GM12864 (cell line): ENCODE data around the gene COL9A2.

Experiments
- DNase-seq: peaks from one replicate; pipeline ENCODE4 v3.0.0-alpha.2; 2011; ENCODE audit warnings: low read depth
- H3K4me3 ChIP-seq: 2 replicates; pipeline ENCODE4 v1.5.1; 2011; ENCODE audit warnings: mild to moderate bottlenecking, low read depth, low read length, control low read depth
- CTCF ChIP-seq: IDR thresholded peaks from 2 replicates; pipeline ENCODE4 v1.5.1; 2011; ENCODE audit warnings: low read depth, mild to moderate bottlenecking, moderate library complexity, low read length, control low read depth, inconsistent platforms; ENCODE audit errors: missing control alignments

The COL9A2 gene

GRCh38 chr1:40308036-40308727 is 8.9 kb downstream of the COL9A2 start:
- no peak for TF ChIP-seq CTCF
- no peak for DNase-seq
- no peak overlapping the region for H3K4me3 ChIP-seq

- TF ChIP-seq CTCF = no peak
- DNase-seq = no peak
- no peak overlapping the region for H3K4me3 ChIP-seq
Measured at GRCh38 chr1:40307186-40307585, 9.9 kb downstream of the COL9A2 start.

GRCh38 chr1:40306296-40306695 is 10.8 kb downstream of the COL9A2 start:
- no peak overlapping the region for H3K4me3 ChIP-seq
- TF ChIP-seq CTCF = no peak
- DNase-seq = no peak

DNA sequence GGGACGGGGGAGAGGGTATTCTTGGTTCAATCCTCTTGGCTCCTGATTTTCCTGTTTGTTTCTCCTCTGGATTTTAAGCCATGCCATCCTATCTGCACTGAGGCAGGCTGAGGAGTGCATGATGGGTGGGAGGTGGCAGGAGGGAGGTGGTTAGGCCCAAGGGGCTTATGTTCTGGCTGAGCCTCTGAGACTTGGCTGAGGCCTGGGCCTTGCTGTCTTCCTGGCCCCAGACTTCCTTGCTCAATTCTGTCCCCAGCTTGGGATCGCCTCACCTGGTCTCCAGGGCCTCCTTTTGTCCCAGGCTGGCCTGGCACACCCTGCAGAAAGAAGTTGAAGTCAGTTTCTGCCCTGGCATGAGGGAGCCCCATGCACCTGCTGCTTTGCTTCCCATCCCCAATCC is 11.2 kb downstream of the COL9A2 start:
- TF ChIP-seq CTCF = no peak
- no peak overlapping the region for H3K4me3 ChIP-seq
- no peak for DNase-seq

GRCh38 chr1:40305451-40305850 is 11.6 kb downstream of the COL9A2 start:
- no peak for TF ChIP-seq CTCF
- no peak overlapping the region for H3K4me3 ChIP-seq
- DNase-seq = no peak

DNA sequence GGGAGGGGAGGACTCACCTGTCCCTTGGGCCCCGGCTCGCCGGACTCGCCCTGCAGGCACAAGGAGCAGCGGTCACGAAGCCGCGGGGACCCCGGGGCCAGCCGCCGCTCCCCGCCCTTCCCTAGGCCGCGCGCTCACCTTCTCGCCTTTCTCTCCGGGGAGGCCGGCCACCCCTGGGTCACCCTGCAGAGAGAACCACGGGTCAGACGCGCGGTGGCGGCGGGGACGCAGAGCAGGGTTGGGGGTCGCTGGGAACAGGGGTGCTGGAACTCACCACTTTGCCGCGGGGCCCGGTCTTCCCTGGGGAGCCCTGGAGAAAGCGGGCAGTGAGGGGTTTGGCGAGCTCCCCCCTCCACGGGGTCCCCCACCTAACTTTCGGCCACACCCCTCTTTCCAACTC is 13.3 kb downstream of the COL9A2 start:
- H3K4me3 ChIP-seq = no peak overlapping the region
- DNase-seq = no peak
- no peak for TF ChIP-seq CTCF
